Measurements from ENCODE around the gene FAM120A.

DNA sequence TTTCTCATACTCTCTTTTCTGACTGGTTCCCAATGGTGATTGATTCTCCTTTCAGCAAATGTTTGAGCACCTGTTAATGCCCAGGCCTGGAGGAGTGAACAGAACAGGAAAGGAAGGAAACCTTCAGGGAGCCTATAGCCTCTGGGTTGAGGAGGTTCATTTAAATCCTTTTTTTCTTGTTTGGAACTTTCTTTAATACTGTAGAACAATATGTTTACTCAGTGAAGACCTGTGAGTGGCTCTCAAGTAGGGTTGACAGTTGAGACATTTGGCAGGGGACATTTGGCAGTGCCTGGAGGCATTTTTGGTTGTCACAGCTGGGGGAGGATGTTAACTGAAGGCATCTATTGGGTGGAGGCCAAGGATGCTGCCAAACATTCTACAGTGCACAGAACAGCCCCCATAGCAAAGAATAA lies 8.0 kb downstream of the FAM120A start:
- TF ChIP-seq ZNF234 (CRISPR knock-in tag; conservative IDR thresholded peaks at IDR 0.05) = no peak
- no peak for TF ChIP-seq MXI1 (IDR thresholded peaks at IDR 0.05; ENCODE audit: borderline replicate concordance, low read depth, low read length)
- no peak for TF ChIP-seq CEBPG (CRISPR knock-in tag; IDR thresholded peaks at IDR 0.05)
- TF ChIP-seq, protein P1, sequence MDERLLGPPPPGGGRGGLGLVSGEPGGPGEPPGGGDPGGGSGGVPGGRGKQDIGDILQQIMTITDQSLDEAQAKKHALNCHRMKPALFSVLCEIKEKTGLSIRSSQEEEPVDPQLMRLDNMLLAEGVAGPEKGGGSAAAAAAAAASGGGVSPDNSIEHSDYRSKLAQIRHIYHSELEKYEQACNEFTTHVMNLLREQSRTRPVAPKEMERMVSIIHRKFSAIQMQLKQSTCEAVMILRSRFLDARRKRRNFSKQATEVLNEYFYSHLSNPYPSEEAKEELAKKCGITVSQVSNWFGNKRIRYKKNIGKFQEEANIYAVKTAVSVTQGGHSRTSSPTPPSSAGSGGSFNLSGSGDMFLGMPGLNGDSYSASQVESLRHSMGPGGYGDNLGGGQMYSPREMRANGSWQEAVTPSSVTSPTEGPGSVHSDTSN (CRISPR knock-in tag; IDR thresholded peaks at IDR 0.05) = no peak

All from HepG2 (cell line).